DMS153 (cell line): Measurements from ENCODE around the gene RPAP3.

Source experiments
- DNase-seq: peaks from one replicate; lab custom pipeline; 2025; lab: John Stamatoyannopoulos, UW

The RPAP3 gene

GRCh38 chr12:47742253-47742825, 36.5 kb upstream of the RPAP3 start:
- no peak for DNase-seq

DNA sequence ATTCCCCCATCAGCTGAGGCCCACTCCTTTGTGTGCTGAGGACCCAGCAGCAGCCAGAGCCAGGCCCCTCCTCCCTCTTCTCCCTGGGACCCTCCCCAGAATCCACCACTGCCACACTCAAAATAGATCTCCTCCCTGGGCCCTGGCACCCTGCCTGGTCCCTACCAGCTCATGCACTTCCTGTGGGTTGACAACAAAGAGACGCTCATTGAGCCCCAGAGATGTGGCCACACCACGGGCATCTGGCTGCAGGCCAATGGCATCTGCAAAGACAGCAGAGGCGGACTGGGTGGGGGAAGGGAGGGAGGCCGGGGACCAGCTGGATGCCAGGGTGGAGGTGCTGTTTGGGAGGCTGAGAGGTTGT, 35.5 kb upstream of the RPAP3 start:
- DNase-seq = peak; percentile 97

DNA sequence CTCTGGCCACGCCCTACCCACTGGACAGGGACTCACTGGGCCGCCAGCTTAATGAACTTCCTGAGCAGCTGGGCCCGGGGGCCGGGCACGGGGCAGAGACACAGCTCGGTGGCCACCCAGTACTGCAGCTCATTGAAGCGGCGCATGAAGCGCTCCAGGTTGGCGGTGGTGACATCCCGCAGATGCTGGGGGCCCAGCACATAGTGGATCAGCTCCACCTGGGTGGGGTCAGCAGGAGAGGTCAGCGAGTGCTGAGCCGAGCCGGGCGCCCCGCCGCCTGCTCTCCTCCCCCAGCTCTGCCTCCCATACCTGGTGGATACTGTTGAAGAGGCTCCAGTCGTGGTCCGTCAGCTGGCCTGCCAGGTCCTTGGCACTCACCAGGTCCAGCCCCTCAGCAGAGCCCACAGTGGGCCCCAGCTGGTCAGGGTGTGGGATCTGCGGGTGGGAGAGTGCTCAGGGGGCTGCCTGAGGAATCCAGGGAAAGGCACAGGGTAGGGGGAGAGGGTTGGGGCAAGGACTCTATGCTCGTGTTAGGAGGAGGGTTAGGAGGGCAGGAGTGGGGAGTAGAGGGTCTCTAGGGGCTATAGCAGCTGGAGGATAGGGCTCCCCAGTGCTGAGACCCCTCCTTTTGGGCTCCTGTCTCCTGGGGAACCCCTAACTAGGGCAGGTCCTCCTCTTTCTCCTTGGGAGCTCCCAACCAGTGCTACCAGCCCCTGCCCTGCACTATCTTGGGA, 34.9 kb upstream of the RPAP3 start:
- no peak for DNase-seq

- DNase-seq = no peak
Observed at GRCh38 chr12:47739979-47740378, 34.1 kb upstream of the RPAP3 start.

GRCh38 chr12:47739297-47739696, 33.5 kb upstream of the RPAP3 start:
- DNase-seq = no peak

GRCh38 chr12:47737936-47738594, 32.2 kb upstream of the RPAP3 start:
- DNase-seq = no peak

GRCh38 chr12:47736877-47737676, 31.2 kb upstream of the RPAP3 start:
- no peak for DNase-seq

DNA sequence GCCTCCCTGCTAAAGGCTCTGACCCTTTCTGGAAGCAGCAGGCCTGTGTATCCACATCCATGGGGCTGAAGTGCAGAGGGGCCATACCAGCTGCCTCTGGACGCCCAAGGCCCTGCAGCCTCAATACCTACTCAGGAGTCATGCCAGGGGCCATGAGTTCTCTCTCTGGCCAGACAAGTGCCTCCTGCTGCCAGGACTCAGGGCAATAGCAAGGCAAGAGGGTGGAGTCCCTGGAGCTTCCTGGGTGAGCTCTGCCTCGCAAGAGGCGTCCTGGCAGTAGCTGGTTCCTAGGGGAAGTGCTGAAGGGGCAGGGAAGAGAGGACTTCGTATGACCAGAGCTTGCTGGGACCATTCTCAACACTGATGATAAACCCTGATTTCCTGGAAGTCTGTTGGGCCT, 30.4 kb upstream of the RPAP3 start:
- no peak for DNase-seq

- DNase-seq = no peak
Observed at GRCh38 chr12:47735649-47736048, 29.8 kb upstream of the RPAP3 start.

GRCh38 chr12:47734725-47735480, 29.1 kb upstream of the RPAP3 start:
- no peak for DNase-seq

DNA sequence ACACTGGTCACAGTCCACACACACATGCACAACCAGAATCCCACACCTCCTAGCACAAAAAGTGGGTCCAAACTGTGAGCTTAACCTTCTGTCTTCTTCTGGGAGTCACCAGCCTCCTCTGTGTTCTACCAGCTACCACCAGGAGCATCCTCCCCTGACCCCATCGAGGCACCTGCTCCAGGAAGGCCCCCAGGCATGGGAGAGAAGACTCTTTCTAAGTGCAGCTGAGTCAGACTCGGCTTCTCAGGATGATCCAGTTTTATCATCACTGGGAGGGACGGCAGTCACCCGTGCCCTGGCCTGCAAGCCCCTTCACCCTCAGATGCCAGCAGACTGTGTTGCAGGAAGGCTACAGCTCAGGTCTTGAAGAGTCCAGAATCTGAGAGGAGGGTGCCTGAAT, 27.3 kb upstream of the RPAP3 start:
- DNase-seq = no peak

GRCh38 chr12:47732504-47732903, 26.7 kb upstream of the RPAP3 start:
- no peak for DNase-seq

GRCh38 chr12:47731723-47732122, 25.9 kb upstream of the RPAP3 start:
- DNase-seq = no peak

DNA sequence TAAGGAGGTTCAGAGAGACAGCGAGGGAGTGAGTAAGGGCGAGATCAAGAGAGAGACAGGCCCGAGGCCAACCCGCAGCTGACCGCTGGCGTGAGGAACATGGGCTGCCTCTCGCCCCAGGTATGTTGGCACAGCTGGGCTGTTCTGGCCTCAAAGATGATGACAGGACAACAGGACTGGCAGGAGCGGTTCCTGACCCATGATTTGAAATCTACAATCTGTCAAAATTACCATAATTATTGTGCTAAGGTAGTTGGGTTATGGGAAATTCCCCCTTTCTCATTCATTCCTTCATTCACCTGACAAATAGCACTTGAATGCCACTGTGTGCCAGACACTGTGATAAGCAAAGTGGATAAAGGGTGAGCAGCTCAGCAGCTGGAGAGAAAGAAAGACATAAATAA, 24.5 kb upstream of the RPAP3 start:
- peak; percentile 26 for DNase-seq

DNA sequence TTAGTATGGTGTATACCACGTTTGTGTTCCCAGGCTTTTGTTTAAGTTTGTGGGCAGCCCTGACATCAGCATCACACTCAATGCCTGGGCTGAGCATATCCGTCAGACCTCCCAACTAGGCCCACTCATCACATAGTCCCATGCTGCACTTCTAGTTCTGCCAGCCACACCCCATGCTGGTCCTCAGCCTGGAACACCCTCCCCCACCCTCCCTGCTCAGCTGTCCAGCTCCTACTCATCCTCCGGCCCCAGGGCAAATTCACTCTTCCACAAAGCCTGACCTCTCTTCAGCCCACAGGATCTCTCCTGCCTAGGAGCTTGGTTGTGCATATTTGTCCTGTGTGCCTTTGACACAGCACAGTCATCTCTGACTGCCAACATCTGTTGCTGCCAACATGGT, 23.4 kb upstream of the RPAP3 start:
- no peak for DNase-seq

- no peak for DNase-seq
Observed at GRCh38 chr12:47725893-47726292, 20.1 kb upstream of the RPAP3 start.

DNA sequence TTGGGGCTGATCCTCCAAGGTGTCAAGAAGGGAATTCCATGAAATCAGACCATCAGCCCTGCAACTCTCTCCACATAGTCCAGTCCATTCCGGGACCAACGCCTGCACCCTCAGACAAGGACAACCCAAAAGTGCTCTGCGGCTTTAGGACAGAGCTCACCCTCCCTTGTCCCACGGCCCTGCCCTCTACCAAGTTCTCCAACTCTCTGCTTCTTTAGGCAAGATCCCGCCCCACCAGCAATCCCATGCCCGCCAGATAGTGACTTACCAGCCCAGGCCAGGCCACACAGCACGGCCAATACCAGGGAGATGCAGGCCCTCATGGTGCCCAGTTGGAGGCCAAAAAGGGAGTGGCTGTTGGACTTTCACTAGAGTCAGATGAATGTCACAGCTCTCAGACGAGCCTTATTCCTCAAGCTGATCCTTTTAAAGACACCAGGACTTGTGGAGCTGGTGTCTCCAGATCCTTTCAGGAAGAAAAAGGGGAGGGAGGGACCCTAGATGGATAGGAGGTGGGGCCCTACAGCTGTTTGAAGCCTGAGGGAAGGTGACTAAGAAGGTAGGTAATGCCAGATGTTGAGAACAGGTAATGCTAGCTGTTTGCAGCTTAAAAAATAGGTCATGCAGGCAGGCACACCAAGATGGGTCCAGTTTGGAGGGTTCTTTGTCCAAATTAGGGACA, 19.4 kb upstream of the RPAP3 start, which contains the start of gene ENDOU:
ENDOU (minus strand) TSS at position 400 of the 682 bp plus-strand sequence; CDS start at position 323, 77 bp downstream.
- DNase-seq = no peak

GRCh38 chr12:47722941-47723631, 17.3 kb upstream of the RPAP3 start:
- DNase-seq = no peak

DNA sequence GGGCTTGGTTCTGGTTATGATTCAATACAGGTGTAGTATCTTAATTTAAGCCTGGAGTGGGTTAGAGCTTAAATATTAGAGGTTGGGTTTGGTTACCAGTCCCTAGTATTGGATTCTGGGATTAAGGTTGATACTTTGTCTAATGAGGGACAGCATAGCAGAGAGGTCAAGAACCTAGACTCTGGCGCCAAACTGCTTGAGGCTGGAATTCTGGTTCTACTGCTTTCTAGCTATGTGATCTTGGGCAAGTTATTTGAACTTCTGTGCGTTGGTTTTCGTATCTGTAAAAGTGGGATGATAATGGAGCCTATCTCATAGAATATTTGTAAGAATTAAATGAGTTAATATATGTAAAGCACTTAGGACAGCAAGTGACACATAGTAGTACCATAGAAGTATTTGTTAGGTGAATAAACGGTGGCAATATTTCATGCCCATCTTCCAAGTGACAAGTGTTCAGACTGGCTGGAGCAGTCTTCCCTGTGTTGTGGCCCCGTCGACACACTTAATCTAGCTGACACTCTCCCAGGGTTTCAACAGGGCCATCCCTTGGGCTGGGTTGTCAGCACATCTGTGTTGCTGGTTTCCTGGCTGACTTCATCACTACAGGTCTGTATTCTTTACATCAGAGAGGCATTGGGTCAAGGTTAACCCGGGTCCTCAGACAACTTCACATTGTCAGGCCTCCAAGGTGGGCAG, 16.5 kb upstream of the RPAP3 start:
- DNase-seq = no peak

- DNase-seq = no peak
Observed at GRCh38 chr12:47721431-47721973, 15.7 kb upstream of the RPAP3 start.
